OCI-LY1 (cell line): Measurements from ENCODE around the gene ADORA3.

ENCODE experiments used
- EZH2 ChIP-seq: fragments of 200-600 bp; sonication (generic), shearing (Covaris generic); IDR thresholded peaks from 2 replicates; pipeline ENCODE4 v1.8.0; 2017; ENCODE audit warnings: borderline replicate concordance, mixed run types, mild to moderate bottlenecking, antibody characterized with exemption, low read length, moderate library complexity, mixed read lengths
- TF ChIP-seq, protein P1 (sequence below): fragments of 200-600 bp; sonication (generic), shearing (Covaris generic); IDR thresholded peaks from 2 replicates; pipeline ENCODE4 v1.5.1; 2017; ENCODE audit warnings: mild to moderate bottlenecking, antibody characterized with exemption, low read length, moderate library complexity, mixed read lengths

DNA sequence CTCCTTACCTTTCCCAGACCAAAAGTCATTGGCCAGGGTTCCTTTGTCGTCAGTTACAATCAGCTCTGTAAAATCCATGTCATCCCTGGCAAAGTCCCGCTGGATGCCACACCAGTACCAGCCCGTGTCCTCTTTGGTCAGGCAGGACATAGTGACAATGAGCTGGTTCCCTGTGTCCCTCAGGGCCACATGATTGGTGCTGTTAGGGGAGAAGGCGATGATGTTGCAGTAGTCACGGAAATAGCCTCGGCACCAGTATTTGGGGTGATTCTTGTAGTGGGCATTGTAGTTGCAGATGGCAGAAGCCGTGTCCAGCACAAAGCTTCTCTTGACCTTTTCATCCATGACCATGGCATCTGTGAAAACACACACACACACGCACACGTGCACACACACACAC, 14.8 kb downstream of the ADORA3 start:
- no peak for TF ChIP-seq EZH2
- TF ChIP-seq, protein P1, sequence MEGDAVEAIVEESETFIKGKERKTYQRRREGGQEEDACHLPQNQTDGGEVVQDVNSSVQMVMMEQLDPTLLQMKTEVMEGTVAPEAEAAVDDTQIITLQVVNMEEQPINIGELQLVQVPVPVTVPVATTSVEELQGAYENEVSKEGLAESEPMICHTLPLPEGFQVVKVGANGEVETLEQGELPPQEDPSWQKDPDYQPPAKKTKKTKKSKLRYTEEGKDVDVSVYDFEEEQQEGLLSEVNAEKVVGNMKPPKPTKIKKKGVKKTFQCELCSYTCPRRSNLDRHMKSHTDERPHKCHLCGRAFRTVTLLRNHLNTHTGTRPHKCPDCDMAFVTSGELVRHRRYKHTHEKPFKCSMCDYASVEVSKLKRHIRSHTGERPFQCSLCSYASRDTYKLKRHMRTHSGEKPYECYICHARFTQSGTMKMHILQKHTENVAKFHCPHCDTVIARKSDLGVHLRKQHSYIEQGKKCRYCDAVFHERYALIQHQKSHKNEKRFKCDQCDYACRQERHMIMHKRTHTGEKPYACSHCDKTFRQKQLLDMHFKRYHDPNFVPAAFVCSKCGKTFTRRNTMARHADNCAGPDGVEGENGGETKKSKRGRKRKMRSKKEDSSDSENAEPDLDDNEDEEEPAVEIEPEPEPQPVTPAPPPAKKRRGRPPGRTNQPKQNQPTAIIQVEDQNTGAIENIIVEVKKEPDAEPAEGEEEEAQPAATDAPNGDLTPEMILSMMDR, result no peak
